Epithelial cell of esophagus (primary cell): ENCODE measurements around the gene ATAD3A.
"Not testable (repeated sequence)": the region's sequence is repeated elsewhere in the genome, so short reads cannot be mapped to it uniquely, and the experiment has no call there.

Experiments used
- DNase-seq: peaks from one replicate; pipeline ENCODE4 v3.0.0; 2010; ENCODE audit warnings: low read depth
- H3K4me3 ChIP-seq: 2 replicates; pipeline ENCODE4 v1.5.1; 2011; ENCODE audit warnings: mild to moderate bottlenecking, low read length, control low read depth
- CTCF ChIP-seq: IDR thresholded peaks from 2 replicates; pipeline ENCODE4 v1.5.1; 2011; ENCODE audit warnings: low read depth, mild to moderate bottlenecking, low read length, control low read depth, inconsistent platforms; ENCODE audit not compliant: insufficient read depth; ENCODE audit errors: missing control alignments

The ATAD3A gene

GRCh38 chr1:1521331-1521730, 9.4 kb downstream of the ATAD3A start:
- H3K4me3 ChIP-seq = no peak overlapping the region
- DNase-seq = no peak
- no peak for TF ChIP-seq CTCF

GRCh38 chr1:1522536-1522935, 10.6 kb downstream of the ATAD3A start:
- not testable (repeated sequence) for DNase-seq, H3K4me3 ChIP-seq

GRCh38 chr1:1523226-1523625, 11.3 kb downstream of the ATAD3A start:
- DNase-seq, H3K4me3 ChIP-seq: not testable (repeated sequence)

- not testable (repeated sequence) for DNase-seq
These were observed 11.7 kb downstream of the ATAD3A start for GRCh38 chr1:1523651-1524050.

GRCh38 chr1:1524750-1525383, 12.9 kb downstream of the ATAD3A start:
- H3K4me3 ChIP-seq, DNase-seq: not testable (repeated sequence)

More at GRCh38 chr1:1523651-1524050, 11.7 kb downstream of the ATAD3A start:
- H3K4me3 ChIP-seq = not testable (repeated sequence)

- not testable (repeated sequence) for H3K4me3 ChIP-seq, DNase-seq
These were observed 14.5 kb downstream of the ATAD3A start for GRCh38 chr1:1526476-1526875.

- no peak for TF ChIP-seq CTCF
- no peak for DNase-seq
These were observed 15.3 kb downstream of the ATAD3A start for GRCh38 chr1:1527092-1527816.

GRCh38 chr1:1528301-1529267, 16.6 kb downstream of the ATAD3A start:
- no peak for TF ChIP-seq CTCF
- no peak for DNase-seq
- no peak overlapping the region for H3K4me3 ChIP-seq

More at GRCh38 chr1:1527092-1527816, 15.3 kb downstream of the ATAD3A start:
- H3K4me3 ChIP-seq = no peak overlapping the region

GRCh38 chr1:1529321-1529720, 17.4 kb downstream of the ATAD3A start:
- H3K4me3 ChIP-seq = no peak overlapping the region
- TF ChIP-seq CTCF = no peak
- no peak for DNase-seq
